GM12891 (cell line): ENCODE measurements around the gene C20orf204. TPM values are rescaled to one million over a fixed set of nuclear protein-coding genes. Genes with fewer than 3 reads are reported as not detected.

Experiments used
- DNase-seq: peaks from one replicate; pipeline ENCODE4 v3.0.0; 2011; ENCODE audit warnings: low spot score; ENCODE audit not compliant: insufficient read length
- FAIRE-seq: peaks from 2 replicates; lab custom pipeline; 2011; peaks lifted over from hg19 to GRCh38; lab: Jason Lieb, UNC
- PAX5 ChIP-seq: IDR thresholded peaks from 2 replicates; pipeline ENCODE4 v1.6.1; 2011; ENCODE audit warnings: low read length, moderate library complexity, mild to moderate bottlenecking; ENCODE audit not compliant: insufficient read depth, severe bottlenecking
- POLR2A ChIP-seq: IDR thresholded peaks from 2 replicates; pipeline ENCODE4 v1.6.1; 2011; ENCODE audit warnings: low read depth, low read length, control low read depth
- POLR2AphosphoS5 ChIP-seq: IDR thresholded peaks from 2 replicates; pipeline ENCODE4 v1.6.1; 2011; ENCODE audit warnings: low read depth, low read length, control low read depth
- POU2F2 ChIP-seq: IDR thresholded peaks from 2 replicates; pipeline ENCODE4 v1.6.1; 2011; ENCODE audit warnings: low read depth, mild to moderate bottlenecking, control low read depth, low read length, moderate library complexity
- SPI1 ChIP-seq: IDR thresholded peaks from 2 replicates; pipeline ENCODE4 v1.6.1; 2011; ENCODE audit warnings: low read depth, low read length, control low read depth
- TAF1 ChIP-seq: IDR thresholded peaks from 2 replicates; pipeline ENCODE4 v1.6.1; 2011; ENCODE audit warnings: low read depth, low read length, control low read depth
- polyA plus RNA-seq: library from polyadenylated mRNA; unstranded; fragments of >200 nt; gene quantifications from one replicate; pipeline ENCODE4 v1.2.1, GENCODE V29; 2012; ENCODE audit warnings: low read depth, missing spikeins, inconsistent platforms; ENCODE audit not compliant: missing spikeins

Gene C20orf204
- polyA plus RNA-seq = 51.3 TPM

GRCh38 chr20:64035933-64036345 is at the start of gene C20orf204:
Gene C20orf204 (plus strand): TSS chr20:64036182. CDS start chr20:64036324, 142 bp downstream.
- FAIRE-seq = no peak
- TF ChIP-seq POU2F2 (no peak), POLR2A (no peak), POLR2AphosphoS5 (peak; percentile 14)
- DNase-seq = no peak

GRCh38 chr20:64000906-64001305 is 35.1 kb upstream of the C20orf204 start:
- no peak for FAIRE-seq
- no peak for DNase-seq
- TF ChIP-seq POLR2A = no peak
- no peak for TF ChIP-seq POLR2AphosphoS5
- no peak for TF ChIP-seq SPI1
- TF ChIP-seq PAX5 = no peak
- TF ChIP-seq TAF1 = no peak
- TF ChIP-seq POU2F2 = no peak

- FAIRE-seq (peak; percentile 45), DNase-seq (no peak)
- TF ChIP-seq PAX5 (no peak), POLR2A (no peak), POU2F2 (no peak), TAF1 (no peak), SPI1 (no peak), POLR2AphosphoS5 (no peak)
Observed at GRCh38 chr20:64001607-64002011, 34.4 kb upstream of the C20orf204 start.

- DNase-seq (no peak), FAIRE-seq (no peak)
- TF ChIP-seq SPI1 = no peak
- no peak for TF ChIP-seq POLR2AphosphoS5
- no peak for TF ChIP-seq PAX5
- TF ChIP-seq POU2F2 = no peak
- no peak for TF ChIP-seq TAF1
- no peak for TF ChIP-seq POLR2A
Observed at GRCh38 chr20:64003960-64004725, 31.8 kb upstream of the C20orf204 start.

- TF ChIP-seq TAF1 (no peak), SPI1 (no peak), PAX5 (no peak), POU2F2 (no peak), POLR2A (no peak), POLR2AphosphoS5 (no peak)
- FAIRE-seq (no peak), DNase-seq (no peak)
Observed at GRCh38 chr20:64005394-64005793, 30.6 kb upstream of the C20orf204 start.

- TF ChIP-seq POLR2A (no peak), POU2F2 (no peak), SPI1 (no peak), TAF1 (no peak), PAX5 (no peak), POLR2AphosphoS5 (no peak)
- FAIRE-seq (no peak), DNase-seq (no peak)
Observed at GRCh38 chr20:64006490-64006889, 29.5 kb upstream of the C20orf204 start.

- TF ChIP-seq SPI1 = no peak
- TF ChIP-seq POLR2AphosphoS5 = peak; percentile 62; the same call in 1 of the 2 replicates
- TF ChIP-seq POU2F2 = peak; percentile 46; the same call in 1 of the 2 replicates
- FAIRE-seq (peak; percentile 66), DNase-seq (no peak)
Observed at GRCh38 chr20:64006902-64007301, 29.1 kb upstream of the C20orf204 start.

- FAIRE-seq (no peak), DNase-seq (no peak)
- no peak for TF ChIP-seq SPI1
- TF ChIP-seq POLR2AphosphoS5 = no peak
- TF ChIP-seq PAX5 = no peak
- no peak for TF ChIP-seq TAF1
- no peak for TF ChIP-seq POLR2A
- no peak for TF ChIP-seq POU2F2
Observed at GRCh38 chr20:64009811-64010387, 26.1 kb upstream of the C20orf204 start.

- FAIRE-seq (peak; percentile 60), DNase-seq (no peak)
- TF ChIP-seq POLR2A (peak; percentile 26; the same call in 1 of the 2 replicates), POLR2AphosphoS5 (no peak)
Observed at GRCh38 chr20:64010711-64011237, 25.2 kb upstream of the C20orf204 start.
